HepG2 (cell line): Measurements from ENCODE around the gene ETS1. TPM values are rescaled to one million over a fixed set of nuclear protein-coding genes. Genes with fewer than 3 reads are reported as not detected.

Experiments used
- ATAC-seq: fragments of 200-7000 bp; cut with Tn5 transposase; 3 replicates; pipeline ENCODE4 v1.9.1; 2020; ENCODE audit warnings: mild to moderate bottlenecking, moderate library complexity
- BruUV-seq: library from RNA; stranded (reverse); fragments of 400-500 nt; replicated peaks from 2 replicates; lab custom pipeline; 2021; lab: Mats Ljungman, UMichigan
- CTCF ChIA-PET: fragments of 300-600 bp; formaldehyde crosslinking; extraction: SDS; loops from one replicate; lab custom pipeline; 2021; ENCODE audit warnings: low total read pairs, inconsistent platforms, low intra/inter-chr PET ratio; lab: Yijun Ruan, JAX
- POLR2A ChIA-PET: fragments of 350-600 bp; sonication (Branson Sonifier 250); formaldehyde crosslinking; loops from one replicate; lab custom pipeline; 2020; ENCODE audit warnings: antibody characterized with exemption, inconsistent platforms; lab: Yijun Ruan, JAX
- DNase-seq: peaks from one replicate; pipeline ENCODE4 v3.0.0-alpha.2; 2015; ENCODE audit warnings: low spot score
- FAIRE-seq: peaks from 3 replicates; lab custom pipeline; 2011; peaks lifted over from hg19 to GRCh38; lab: Jason Lieb, UNC
- H2AFZ ChIP-seq: one replicate; pipeline ENCODE4 v1.6.1; 2011; ENCODE audit warnings: low read length, inconsistent platforms
- H3K27ac ChIP-seq: fragments of 300-600 bp; 3 replicates; pipeline ENCODE4 v1.8.0; 2011; ENCODE audit warnings: mixed run types, mild to moderate bottlenecking, mixed read lengths, low read length, inconsistent platforms; ENCODE audit not compliant: insufficient read depth; ENCODE audit errors: extremely low read length
- H3K27me3 ChIP-seq, 2 experiments: fragments of 200-600 bp in 1 of 2; 2 replicates in 1 of 2; 3 replicates in 1 of 2; pipeline versions ENCODE4 v1.6.0 to v1.8.0; 2011; ENCODE audit warnings: low read length in 2 of 2, mild to moderate bottlenecking in 2 of 2, moderate library complexity in 2 of 2, inconsistent platforms in 1 of 2; ENCODE audit not compliant: insufficient read depth in 2 of 2, control insufficient read depth in 1 of 2
- H3K36me3 ChIP-seq, 2 experiments: fragments of 200-600 bp in 1 of 2; replicated peaks in 1 of 2; 2 replicates in 1 of 2; 3 replicates in 1 of 2; pipeline versions ENCODE4 v1.5.1 to v1.8.0; 2011; ENCODE audit warnings: low read length in 2 of 2, inconsistent platforms in 1 of 2; ENCODE audit not compliant: insufficient read depth in 2 of 2, control insufficient read depth in 1 of 2
- H3K4me1 ChIP-seq: 2 replicates; pipeline ENCODE4 v1.5.1; 2012; ENCODE audit warnings: low read length, inconsistent platforms; ENCODE audit not compliant: insufficient read depth
- H3K4me2 ChIP-seq: 2 replicates; pipeline ENCODE4 v1.6.0; 2011; ENCODE audit warnings: low read depth, low read length, inconsistent platforms
- H3K4me3 ChIP-seq, 3 experiments: fragments of 200-600 bp in 1 of 3; sonication (generic), shearing (Covaris generic) in 1 of 3; replicated peaks in 1 of 3; 2 replicates each; pipeline ENCODE4 v1.5.1; 2011 to 2016; ENCODE audit warnings: low read length in 3 of 3, inconsistent platforms in 2 of 3, low read depth in 2 of 3, mild to moderate bottlenecking in 2 of 3, control low read depth in 1 of 3, mixed read lengths in 1 of 3; ENCODE audit not compliant: insufficient read depth in 1 of 3
- H3K79me2 ChIP-seq: one replicate; pipeline ENCODE4 v1.6.1; 2011; ENCODE audit warnings: low read length, inconsistent platforms; ENCODE audit not compliant: insufficient read depth
- H3K9ac ChIP-seq: 2 replicates; pipeline ENCODE4 v1.6.0; 2011; ENCODE audit warnings: mild to moderate bottlenecking, low read depth, low read length, inconsistent platforms; ENCODE audit not compliant: insufficient read depth
- H3K9me3 ChIP-seq: 2 replicates; pipeline ENCODE4 v1.5.1; 2012; ENCODE audit warnings: mild to moderate bottlenecking, low read length
- H4K20me1 ChIP-seq: 2 replicates; pipeline ENCODE4 v1.6.0; 2011; ENCODE audit warnings: inconsistent platforms, mild to moderate bottlenecking, low read length, moderate library complexity; ENCODE audit not compliant: insufficient read depth
- FOSL2 ChIP-seq: sonication (generic); formaldehyde crosslinking; IDR thresholded peaks from 2 replicates; pipeline ENCODE4 v1.4.0; 2020; ENCODE audit warnings: missing genetic modification reagents
- NKX3-1 ChIP-seq: sonication (generic); formaldehyde crosslinking; IDR thresholded peaks from 2 replicates; pipeline ENCODE4 v1.5.0; 2020; ENCODE audit warnings: missing genetic modification reagents
- ZNF232 ChIP-seq: sonication (generic); formaldehyde crosslinking; IDR thresholded peaks from 2 replicates; pipeline ENCODE4 v1.4.0; 2020; ENCODE audit warnings: missing genetic modification reagents, borderline replicate concordance
- ZNF282 ChIP-seq: fragments of 450-650 bp; IDR thresholded peaks from 2 replicates; pipeline ENCODE4 v1.6.1; 2018; ENCODE audit not compliant: partially characterized antibody
- ZNF549 ChIP-seq: sonication (generic); formaldehyde crosslinking; IDR thresholded peaks from 2 replicates; pipeline ENCODE4 v1.5.0; 2020; ENCODE audit warnings: missing genetic modification reagents
- WGBS: methylation state at CpG from one replicate; pipeline ENCODE4 v1.1.6; 2017; ENCODE audit warnings: low lambda C conversion rate; 5-methylcytosine and 5-hydroxymethylcytosine counted together
- in situ Hi-C: cut with HindIII; loops from 2 replicates; pipeline ENCODE4 v1.10.0; 2017; ENCODE audit warnings: low pct_unique_long_range_greater_than_20kb; ENCODE audit not compliant: extremely low pct_ligation_motif_present
- intact Hi-C: fragments of 100-400 bp; cut with micrococcal nuclease; formaldehyde crosslinking; loops from one replicate; pipeline ENCODE4 v1.10.0; 2022; ENCODE audit not compliant: unreplicated experiment
- polyA plus RNA-seq, 8 experiments: library from polyadenylated mRNA; depleted of rRNA in 3 of 8; stranded (reverse) in 7 of 8; unstranded in 1 of 8; fragments of >200 nt; fragmentation: Illumina TruSeq in 4 of 8; extraction: Trizol in 4 of 8; gene quantifications; 2 replicates each; pipeline versions ENCODE4 v1.2.1 to v1.2.3, GENCODE V29; 2011 to 2016; ENCODE audit warnings: low read depth in 4 of 8, missing spikeins in 1 of 8, mixed read lengths in 1 of 8; ENCODE audit not compliant: insufficient read depth in 1 of 8
- total RNA-seq, 5 experiments: library from RNA; depleted of rRNA; stranded (reverse); fragments of >200 nt; fragmentation: Illumina TruSeq; extraction: Trizol; gene quantifications; 2 replicates each; pipeline ENCODE4 v1.2.3, GENCODE V29; 2016; ENCODE audit warnings: low read depth in 1 of 5
- TF ChIP-seq, protein P1 (sequence below): sonication (generic); formaldehyde crosslinking; IDR thresholded peaks from 2 replicates; pipeline ENCODE4 v1.8.1; 2023; ENCODE audit warnings: mild to moderate bottlenecking, missing genetic modification reagents
- TF ChIP-seq, protein P2 (sequence below): sonication (generic); formaldehyde crosslinking; IDR thresholded peaks from 2 replicates; pipeline ENCODE4 v1.9.0; 2021; ENCODE audit warnings: mild to moderate bottlenecking, missing genetic modification reagents

ETS1 gene
- total and polyA plus RNA-seq, 2 of the 13 experiments (the other 11 are each of a cell fraction or from before 2014, with no cell fraction given), result 0.18 to 0.34 TPM

DNA sequence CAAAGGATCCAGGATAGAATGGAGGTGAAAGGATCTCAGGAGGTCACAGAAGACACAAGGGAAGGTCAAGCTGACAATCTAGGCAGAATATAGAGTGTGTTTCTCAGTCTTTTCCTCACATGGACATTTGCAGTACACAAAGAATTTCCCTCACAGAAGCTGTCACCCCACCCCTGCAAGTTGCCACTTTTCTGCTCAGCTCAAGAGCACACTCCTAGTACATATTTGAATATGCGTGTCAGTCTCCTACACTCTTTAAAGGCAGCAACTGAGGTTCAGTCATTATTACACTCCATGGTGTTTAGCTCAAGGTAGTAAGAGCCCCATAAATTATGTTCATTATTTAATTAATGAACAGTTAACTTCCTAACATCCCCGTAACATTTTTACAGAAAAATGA lies 59.1 kb downstream of the ETS1 start:
- WGBS, result 0% methylated on average over 2 of the region's 2 CpGs
- Histone ChIP-seq H3K4me1 (no peaks in the 10 kb centered on the region), H3K27ac (no peak overlapping the region), H4K20me1 (no peaks in the 10 kb centered on the region), H3K4me3 (no peak overlapping the region), H2AFZ (no peak overlapping the region), H3K9me3 (no peaks in the 10 kb centered on the region), H3K4me2 (no peak overlapping the region), H3K27me3 (no peaks in the 10 kb centered on the region; a peak in 1 of 5 replicates), H3K36me3 (no peaks in the 10 kb centered on the region), H3K9ac (no peak overlapping the region), H3K79me2 (no peaks in the 10 kb centered on the region)
- POLR2A ChIA-PET, result no interaction called here
- FAIRE-seq, result no peak
- in situ Hi-C loops (no loop called here), intact Hi-C loops (no loop called here)
- no peak for TF ChIP-seq ZNF549 (CRISPR knock-in tag)
- TF ChIP-seq, protein P1, sequence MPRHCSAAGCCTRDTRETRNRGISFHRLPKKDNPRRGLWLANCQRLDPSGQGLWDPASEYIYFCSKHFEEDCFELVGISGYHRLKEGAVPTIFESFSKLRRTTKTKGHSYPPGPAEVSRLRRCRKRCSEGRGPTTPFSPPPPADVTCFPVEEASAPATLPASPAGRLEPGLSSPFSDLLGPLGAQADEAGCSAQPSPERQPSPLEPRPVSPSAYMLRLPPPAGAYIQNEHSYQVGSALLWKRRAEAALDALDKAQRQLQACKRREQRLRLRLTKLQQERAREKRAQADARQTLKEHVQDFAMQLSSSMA, result no peak
- TF ChIP-seq FOSL2 (CRISPR knock-in tag), result no peak
- TF ChIP-seq NKX3-1 (CRISPR knock-in tag), result no peak
- TF ChIP-seq, protein P2, sequence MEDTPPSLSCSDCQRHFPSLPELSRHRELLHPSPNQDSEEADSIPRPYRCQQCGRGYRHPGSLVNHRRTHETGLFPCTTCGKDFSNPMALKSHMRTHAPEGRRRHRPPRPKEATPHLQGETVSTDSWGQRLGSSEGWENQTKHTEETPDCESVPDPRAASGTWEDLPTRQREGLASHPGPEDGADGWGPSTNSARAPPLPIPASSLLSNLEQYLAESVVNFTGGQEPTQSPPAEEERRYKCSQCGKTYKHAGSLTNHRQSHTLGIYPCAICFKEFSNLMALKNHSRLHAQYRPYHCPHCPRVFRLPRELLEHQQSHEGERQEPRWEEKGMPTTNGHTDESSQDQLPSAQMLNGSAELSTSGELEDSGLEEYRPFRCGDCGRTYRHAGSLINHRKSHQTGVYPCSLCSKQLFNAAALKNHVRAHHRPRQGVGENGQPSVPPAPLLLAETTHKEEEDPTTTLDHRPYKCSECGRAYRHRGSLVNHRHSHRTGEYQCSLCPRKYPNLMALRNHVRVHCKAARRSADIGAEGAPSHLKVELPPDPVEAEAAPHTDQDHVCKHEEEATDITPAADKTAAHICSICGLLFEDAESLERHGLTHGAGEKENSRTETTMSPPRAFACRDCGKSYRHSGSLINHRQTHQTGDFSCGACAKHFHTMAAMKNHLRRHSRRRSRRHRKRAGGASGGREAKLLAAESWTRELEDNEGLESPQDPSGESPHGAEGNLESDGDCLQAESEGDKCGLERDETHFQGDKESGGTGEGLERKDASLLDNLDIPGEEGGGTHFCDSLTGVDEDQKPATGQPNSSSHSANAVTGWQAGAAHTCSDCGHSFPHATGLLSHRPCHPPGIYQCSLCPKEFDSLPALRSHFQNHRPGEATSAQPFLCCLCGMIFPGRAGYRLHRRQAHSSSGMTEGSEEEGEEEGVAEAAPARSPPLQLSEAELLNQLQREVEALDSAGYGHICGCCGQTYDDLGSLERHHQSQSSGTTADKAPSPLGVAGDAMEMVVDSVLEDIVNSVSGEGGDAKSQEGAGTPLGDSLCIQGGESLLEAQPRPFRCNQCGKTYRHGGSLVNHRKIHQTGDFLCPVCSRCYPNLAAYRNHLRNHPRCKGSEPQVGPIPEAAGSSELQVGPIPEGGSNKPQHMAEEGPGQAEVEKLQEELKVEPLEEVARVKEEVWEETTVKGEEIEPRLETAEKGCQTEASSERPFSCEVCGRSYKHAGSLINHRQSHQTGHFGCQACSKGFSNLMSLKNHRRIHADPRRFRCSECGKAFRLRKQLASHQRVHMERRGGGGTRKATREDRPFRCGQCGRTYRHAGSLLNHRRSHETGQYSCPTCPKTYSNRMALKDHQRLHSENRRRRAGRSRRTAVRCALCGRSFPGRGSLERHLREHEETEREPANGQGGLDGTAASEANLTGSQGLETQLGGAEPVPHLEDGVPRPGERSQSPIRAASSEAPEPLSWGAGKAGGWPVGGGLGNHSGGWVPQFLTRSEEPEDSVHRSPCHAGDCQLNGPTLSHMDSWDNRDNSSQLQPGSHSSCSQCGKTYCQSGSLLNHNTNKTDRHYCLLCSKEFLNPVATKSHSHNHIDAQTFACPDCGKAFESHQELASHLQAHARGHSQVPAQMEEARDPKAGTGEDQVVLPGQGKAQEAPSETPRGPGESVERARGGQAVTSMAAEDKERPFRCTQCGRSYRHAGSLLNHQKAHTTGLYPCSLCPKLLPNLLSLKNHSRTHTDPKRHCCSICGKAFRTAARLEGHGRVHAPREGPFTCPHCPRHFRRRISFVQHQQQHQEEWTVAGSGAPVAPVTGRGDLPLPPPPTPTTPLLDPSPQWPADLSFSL, result no peak
- no peak for TF ChIP-seq ZNF232
- no peak for TF ChIP-seq ZNF282
- no peak for ATAC-seq
- DNase-seq, result no peak
- no TSS peak for BruUV-seq
- CTCF ChIA-PET, result no interaction called here
